Neuronal stem cell (in vitro differentiated cells): ENCODE measurements around the gene ZFP36L1.

Experiments
- DNase-seq: peaks from one replicate; pipeline ENCODE4 v3.0.0-alpha.2; 2013; ENCODE audit warnings: low spot score
- H2AFZ ChIP-seq: one replicate; pipeline ENCODE4 v1.6.1; 2013; ENCODE audit warnings: mild to moderate bottlenecking, low read length, inconsistent platforms
- H2AK5ac ChIP-seq: 2 replicates; pipeline ENCODE4 v1.6.1; 2013; ENCODE audit warnings: low read depth, mild to moderate bottlenecking, inconsistent platforms, low read length, moderate library complexity, mixed read lengths
- H2BK120ac ChIP-seq: 2 replicates; pipeline ENCODE4 v1.6.1; 2013; ENCODE audit warnings: low read depth, mild to moderate bottlenecking, inconsistent platforms, low read length, moderate library complexity, mixed read lengths
- H2BK12ac ChIP-seq: one replicate; pipeline ENCODE4 v1.6.1; 2013; ENCODE audit warnings: low read length, inconsistent platforms
- H2BK15ac ChIP-seq: 2 replicates; pipeline ENCODE4 v1.6.1; 2013; ENCODE audit warnings: mild to moderate bottlenecking, low read length, inconsistent platforms, mixed read lengths
- H2BK5ac ChIP-seq: one replicate; pipeline ENCODE4 v1.6.1; 2013; ENCODE audit warnings: inconsistent platforms, mild to moderate bottlenecking, low read length, moderate library complexity
- H3K14ac ChIP-seq: one replicate; pipeline ENCODE4 v1.6.1; 2013; ENCODE audit warnings: low read length, inconsistent platforms
- H3K18ac ChIP-seq: 2 replicates; pipeline ENCODE4 v1.6.1; 2013; ENCODE audit warnings: low read length, inconsistent platforms
- H3K23ac ChIP-seq: 2 replicates; pipeline ENCODE4 v1.6.1; 2013; ENCODE audit warnings: low read depth, mild to moderate bottlenecking, mixed read lengths, low read length, inconsistent platforms; ENCODE audit not compliant: poor library complexity
- H3K27ac ChIP-seq: replicated peaks from 3 replicates; pipeline ENCODE4 v1.5.1; 2013; ENCODE audit warnings: low read length, inconsistent platforms
- H3K27me3 ChIP-seq, 3 experiments: 2 replicates each; pipeline ENCODE4 v1.6.1; 2013; ENCODE audit warnings: low read length in 3 of 3, mild to moderate bottlenecking in 2 of 3, inconsistent platforms in 1 of 3, low read depth in 1 of 3, mixed read lengths in 1 of 3, moderate library complexity in 1 of 3; ENCODE audit not compliant: control insufficient read depth in 3 of 3, insufficient read depth in 3 of 3
- H3K36me3 ChIP-seq, 2 donors: replicated peaks in 1 of 2; 2 replicates each; pipeline ENCODE4 v1.6.1; 2013; ENCODE audit warnings: low read length in 2 of 2; ENCODE audit not compliant: control insufficient read depth in 2 of 2, insufficient read depth in 2 of 2
- H3K4ac ChIP-seq: 2 replicates; pipeline ENCODE4 v1.6.1; 2013; ENCODE audit warnings: inconsistent platforms, mild to moderate bottlenecking, low read length, moderate library complexity
- H3K4me1 ChIP-seq, 2 donors: 1 replicate in 1 of 2; 2 replicates in 1 of 2; pipeline ENCODE4 v1.6.1; 2013; ENCODE audit warnings: low read length in 2 of 2, low read depth in 1 of 2; ENCODE audit not compliant: control insufficient read depth in 2 of 2, insufficient read depth in 1 of 2
- H3K4me2 ChIP-seq: one replicate; pipeline ENCODE4 v1.6.1; 2013; ENCODE audit warnings: mild to moderate bottlenecking, low read length, inconsistent platforms; ENCODE audit not compliant: insufficient read depth, poor library complexity, severe bottlenecking
- H3K4me3 ChIP-seq, 2 donors: 2 replicates each; pipeline ENCODE4 v1.5.1; 2013; ENCODE audit warnings: low read length in 2 of 2, mild to moderate bottlenecking in 2 of 2, inconsistent platforms in 1 of 2, moderate library complexity in 1 of 2
- H3K79me1 ChIP-seq: one replicate; pipeline ENCODE4 v1.6.1; 2013; ENCODE audit warnings: low read depth, mild to moderate bottlenecking, inconsistent platforms, low read length, moderate library complexity
- H3K9ac ChIP-seq: one replicate; pipeline ENCODE4 v1.6.1; 2013; ENCODE audit warnings: mild to moderate bottlenecking, low read depth, low read length, inconsistent platforms; ENCODE audit not compliant: poor library complexity
- H3K9me3 ChIP-seq, 2 donors: replicated peaks in 1 of 2; 2 replicates each; pipeline versions ENCODE3 to v1.6.1; 2013; ENCODE audit warnings: low read length in 2 of 2, mild to moderate bottlenecking in 2 of 2, inconsistent platforms in 1 of 2, low read depth in 1 of 2, mixed read lengths in 1 of 2, moderate library complexity in 1 of 2; ENCODE audit not compliant: control insufficient read depth in 2 of 2, insufficient read depth in 1 of 2
- H4K8ac ChIP-seq: one replicate; pipeline ENCODE4 v1.6.1; 2013; ENCODE audit warnings: low read depth, mild to moderate bottlenecking, inconsistent platforms, low read length, moderate library complexity
- H4K91ac ChIP-seq: one replicate; pipeline ENCODE4 v1.6.1; 2013; ENCODE audit warnings: low read length, low read depth, mild to moderate bottlenecking, inconsistent platforms; ENCODE audit not compliant: poor library complexity
- WGBS, 2 donors: extraction: QIAGEN DNeasy Blood & Tissue Kit; methylation state at CpG; one replicate each; pipeline ENCODE4 v1.1.7; 2013; ENCODE audit warnings: missing lambda C conversion rate in 2 of 2, mixed read lengths in 1 of 2; ENCODE audit not compliant: insufficient read length in 2 of 2, insufficient replicate concordance in 1 of 2; ENCODE audit errors: extremely low coverage in 2 of 2; 5-methylcytosine and 5-hydroxymethylcytosine counted together

Gene ZFP36L1

GRCh38 chr14:68744613-68745012 is 48.3 kb downstream of the ZFP36L1 start:
- no peak overlapping the region for H3K4ac ChIP-seq
- H2BK15ac ChIP-seq = peak overlapping the region; percentile 28
- H3K18ac ChIP-seq = no peak overlapping the region
- no peak overlapping the region for H2BK12ac ChIP-seq
- no peak overlapping the region for H3K4me3 ChIP-seq
- peaks cover 7 to 15% of the 10 kb centered on the region in 2 donors for H3K9me3 ChIP-seq
- no peak overlapping the region for H3K4me2 ChIP-seq
- H2AFZ ChIP-seq = no peak overlapping the region
- no peaks in the 10 kb centered on the region for H3K79me1 ChIP-seq
- no peak overlapping the region for H3K14ac ChIP-seq
- H2AK5ac ChIP-seq = no peak overlapping the region
- no peak overlapping the region for H3K23ac ChIP-seq
- no peaks in the 10 kb centered on the region for H3K27me3 ChIP-seq
- H3K4me1 ChIP-seq = peaks cover 6 to 15% of the 10 kb centered on the region in 2 donors
- no peak overlapping the region for H4K8ac ChIP-seq
- no peak overlapping the region for H2BK5ac ChIP-seq
- H4K91ac ChIP-seq = no peak overlapping the region
- H3K9ac ChIP-seq = no peak overlapping the region
- H2BK120ac ChIP-seq = no peak overlapping the region
- no CpG with 5 or more reads among the region's 12 CpGs for WGBS, 2 donors
- DNase-seq = no peak
- no peak overlapping the region for H3K27ac ChIP-seq
- no peaks in the 10 kb centered on the region for H3K36me3 ChIP-seq

- Histone ChIP-seq H3K9me3 (peaks cover 5 to 10% of the 10 kb centered on the region in 2 donors), H3K27me3 (no peaks in the 10 kb centered on the region), H3K4ac (no peak overlapping the region), H3K4me3 (no peak overlapping the region), H2BK12ac (no peak overlapping the region), H3K4me2 (no peak overlapping the region), H4K91ac (no peak overlapping the region), H3K18ac (peak overlapping the region; percentile 11), H4K8ac (no peak overlapping the region), H3K4me1 (peaks cover 4 to 7% of the 10 kb centered on the region in 2 donors), H3K9ac (no peak overlapping the region), H3K23ac (no peak overlapping the region), H3K27ac (no peak overlapping the region), H3K36me3 (no peaks in the 10 kb centered on the region), H2BK120ac (no peak overlapping the region), H3K14ac (no peak overlapping the region), H2AFZ (no peak overlapping the region), H2BK15ac (peak overlapping the region; percentile 18), H3K79me1 (no peaks in the 10 kb centered on the region), H2AK5ac (no peak overlapping the region), H2BK5ac (no peak overlapping the region)
- DNase-seq = no peak
- WGBS, 2 donors = no CpG with 5 or more reads among the region's 6 CpGs
These were observed 50.9 kb downstream of the ZFP36L1 start for GRCh38 chr14:68741839-68742470.

- Histone ChIP-seq H3K9ac (no peak overlapping the region), H3K14ac (no peak overlapping the region), H4K8ac (no peak overlapping the region), H3K4me3 (no peak overlapping the region), H3K9me3 (peaks cover 5 to 10% of the 10 kb centered on the region in 2 donors), H3K27me3 (no peaks in the 10 kb centered on the region), H3K79me1 (no peaks in the 10 kb centered on the region), H2BK12ac (no peak overlapping the region), H3K18ac (no peak overlapping the region), H3K23ac (no peak overlapping the region), H2AFZ (no peak overlapping the region), H2BK5ac (no peak overlapping the region), H3K4me1 (peaks cover 8 to 11% of the 10 kb centered on the region in 2 donors), H2BK120ac (no peak overlapping the region), H3K4ac (no peak overlapping the region), H2BK15ac (no peak overlapping the region), H4K91ac (no peak overlapping the region), H2AK5ac (no peak overlapping the region), H3K27ac (no peak overlapping the region), H3K4me2 (no peak overlapping the region), H3K36me3 (no peaks in the 10 kb centered on the region)
- DNase-seq = no peak
These were observed 51.4 kb downstream of the ZFP36L1 start for GRCh38 chr14:68741477-68741791.

- Histone ChIP-seq H2AK5ac (no peak overlapping the region), H3K36me3 (no peaks in the 10 kb centered on the region), H3K18ac (no peak overlapping the region), H2BK5ac (no peak overlapping the region), H3K4me1 (peaks cover 11 to 13% of the 10 kb centered on the region in 2 donors), H4K91ac (no peak overlapping the region), H3K23ac (no peak overlapping the region), H3K4me3 (no peak overlapping the region), H2BK12ac (no peak overlapping the region), H4K8ac (no peak overlapping the region), H3K9me3 (peaks cover 5 to 10% of the 10 kb centered on the region in 2 donors), H2BK15ac (no peak overlapping the region), H3K27me3 (no peaks in the 10 kb centered on the region), H3K79me1 (no peaks in the 10 kb centered on the region), H3K14ac (no peak overlapping the region), H2BK120ac (no peak overlapping the region), H3K4ac (no peak overlapping the region), H3K4me2 (no peak overlapping the region), H3K9ac (no peak overlapping the region), H2AFZ (no peak overlapping the region), H3K27ac (no peak overlapping the region)
- WGBS, 2 donors = no CpG with 5 or more reads among the region's 4 CpGs
- no peak for DNase-seq
These were observed 51.9 kb downstream of the ZFP36L1 start for GRCh38 chr14:68740788-68741476.
